NOMO-1 treated with DMSO at 0.1 percent for 48 hours (cell line): ENCODE results near the gene SLCO3A1.
A peak's percentile ranks its signal among the peaks of the same experiment; 100 is the strongest.

Experiments used
- DNase-seq: peaks from one replicate; lab custom pipeline; 2025; ENCODE audit not compliant: unreplicated experiment; lab: John Stamatoyannopoulos, UW

Gene SLCO3A1

GRCh38 chr15:91936927-91937326, 83.4 kb downstream of the SLCO3A1 start:
- no peak for DNase-seq

- no peak for DNase-seq
These were observed 84.6 kb downstream of the SLCO3A1 start for GRCh38 chr15:91938136-91938535.

- DNase-seq, result no peak
These were observed 85.9 kb downstream of the SLCO3A1 start for GRCh38 chr15:91939403-91939831.

- DNase-seq, result peak; percentile 17
These were observed 87.2 kb downstream of the SLCO3A1 start for GRCh38 chr15:91940496-91941381.

GRCh38 chr15:91941871-91942658, 88.6 kb downstream of the SLCO3A1 start:
- peak; percentile 10 for DNase-seq

- peak; percentile 97 for DNase-seq
These were observed 89.3 kb downstream of the SLCO3A1 start for GRCh38 chr15:91942720-91943394.

- no peak for DNase-seq
These were observed 90.8 kb downstream of the SLCO3A1 start for GRCh38 chr15:91944331-91944730.

GRCh38 chr15:91945385-91945784, 91.9 kb downstream of the SLCO3A1 start:
- no peak for DNase-seq

GRCh38 chr15:91946075-91946474, 92.6 kb downstream of the SLCO3A1 start:
- no peak for DNase-seq

- DNase-seq, result peak; percentile 6
These were observed 93.2 kb downstream of the SLCO3A1 start for GRCh38 chr15:91946581-91947292.

GRCh38 chr15:91947293-91947679, 93.8 kb downstream of the SLCO3A1 start:
- peak; percentile 95 for DNase-seq

GRCh38 chr15:91947683-91948608, 94.4 kb downstream of the SLCO3A1 start:
- DNase-seq, result no peak

- no peak for DNase-seq
These were observed 95.9 kb downstream of the SLCO3A1 start for GRCh38 chr15:91949361-91949760.

GRCh38 chr15:91950054-91950453, 96.5 kb downstream of the SLCO3A1 start:
- no peak for DNase-seq

- DNase-seq, result peak; percentile 80
These were observed 97.3 kb downstream of the SLCO3A1 start for GRCh38 chr15:91950631-91951329.

GRCh38 chr15:91952216-91952615, 98.7 kb downstream of the SLCO3A1 start:
- no peak for DNase-seq

- DNase-seq, result no peak
These were observed 99.9 kb downstream of the SLCO3A1 start for GRCh38 chr15:91953432-91953831.

- DNase-seq, result no peak
These were observed 100.8 kb downstream of the SLCO3A1 start for GRCh38 chr15:91954292-91954691.
